T47D (cell line): ENCODE measurements around the gene ZBTB38.

Source experiments
- DNase-seq, 2 experiments: peaks; one replicate each; pipeline versions ENCODE4 v3.0.0 to v3.0.0-alpha.2; 2011 to 2012; ENCODE audit warnings: low read depth in 1 of 2, low spot score in 1 of 2
- JUND ChIP-seq: IDR thresholded peaks from 2 replicates; pipeline ENCODE4 v1.6.1; 2012; ENCODE audit warnings: low read depth
- in situ Hi-C: cut with HindIII; loops from 2 replicates; pipeline ENCODE4 v1.10.0; 2016; ENCODE audit warnings: low sequenced_read_pairs, low pct_unique_long_range_greater_than_20kb

Gene ZBTB38

GRCh38 chr3:141399200-141399599 lies 30.9 kb downstream of the ZBTB38 start:
- in situ Hi-C loops = no loop called here
- no peak for TF ChIP-seq JUND
- DNase-seq = peak in 1 of 2 experiments; percentile 50

DNA sequence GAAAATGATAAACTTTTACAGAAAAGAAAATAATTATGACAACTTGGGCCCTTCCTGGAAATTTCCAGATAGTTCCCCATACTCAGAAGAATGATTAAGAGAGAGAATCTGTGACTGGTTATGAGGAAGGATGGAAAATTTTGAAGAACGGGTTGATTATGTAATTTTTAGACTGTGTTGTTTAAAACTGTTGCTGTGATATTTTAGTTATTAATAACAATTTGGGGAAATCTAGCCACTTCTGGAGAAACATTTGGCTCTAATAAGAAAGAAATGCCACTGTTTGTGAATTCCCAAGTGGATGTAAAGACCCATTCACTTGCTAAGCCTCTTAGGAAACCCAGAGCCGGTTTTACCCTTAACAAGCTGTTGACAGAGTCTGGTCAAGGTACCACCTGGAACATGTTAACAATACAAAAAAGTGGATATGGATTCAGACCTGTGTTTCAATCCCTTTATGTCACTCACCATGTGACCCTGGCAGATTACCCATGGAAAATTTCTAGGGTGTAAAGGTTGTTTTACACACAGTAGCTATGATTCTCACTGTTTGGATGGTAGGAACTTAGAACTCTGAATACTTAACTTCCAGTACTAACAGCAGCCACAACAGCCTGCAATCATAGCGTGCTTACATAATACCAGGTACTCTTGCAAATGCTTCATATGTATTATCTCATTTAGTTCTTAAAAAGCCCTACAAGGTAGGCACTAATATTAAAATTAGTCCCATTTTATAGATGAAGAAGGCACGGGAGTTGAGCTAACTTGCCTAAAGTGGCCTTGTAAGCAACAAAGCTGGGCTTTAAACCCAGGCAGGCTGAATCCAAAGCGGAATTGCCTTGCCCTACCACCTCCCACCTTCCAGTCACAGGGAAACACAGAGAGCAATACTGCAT lies 32.0 kb downstream of the ZBTB38 start:
- in situ Hi-C loops = no loop called here
- no peak for DNase-seq
- TF ChIP-seq JUND = no peak

DNA sequence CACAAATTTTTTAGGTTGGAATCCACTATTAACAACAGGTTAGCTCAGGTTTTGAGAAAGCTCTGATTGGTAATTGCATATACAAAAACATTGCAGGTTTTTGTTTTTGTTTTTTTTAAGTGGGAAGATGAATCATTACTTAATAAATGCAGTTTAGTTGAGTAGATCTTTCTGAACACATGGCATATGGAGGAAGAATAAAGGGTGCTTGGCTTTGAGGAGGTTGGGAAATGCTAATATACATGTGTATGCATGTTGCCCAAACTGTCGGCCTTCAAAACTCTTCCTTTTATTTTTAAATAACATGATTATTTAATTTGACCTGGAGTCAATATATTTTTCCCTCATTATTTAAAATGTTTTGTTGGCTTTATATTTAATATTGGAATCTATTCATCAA lies 32.8 kb downstream of the ZBTB38 start:
- no peak for TF ChIP-seq JUND
- in situ Hi-C loops = no loop called here
- DNase-seq = no peak

DNA sequence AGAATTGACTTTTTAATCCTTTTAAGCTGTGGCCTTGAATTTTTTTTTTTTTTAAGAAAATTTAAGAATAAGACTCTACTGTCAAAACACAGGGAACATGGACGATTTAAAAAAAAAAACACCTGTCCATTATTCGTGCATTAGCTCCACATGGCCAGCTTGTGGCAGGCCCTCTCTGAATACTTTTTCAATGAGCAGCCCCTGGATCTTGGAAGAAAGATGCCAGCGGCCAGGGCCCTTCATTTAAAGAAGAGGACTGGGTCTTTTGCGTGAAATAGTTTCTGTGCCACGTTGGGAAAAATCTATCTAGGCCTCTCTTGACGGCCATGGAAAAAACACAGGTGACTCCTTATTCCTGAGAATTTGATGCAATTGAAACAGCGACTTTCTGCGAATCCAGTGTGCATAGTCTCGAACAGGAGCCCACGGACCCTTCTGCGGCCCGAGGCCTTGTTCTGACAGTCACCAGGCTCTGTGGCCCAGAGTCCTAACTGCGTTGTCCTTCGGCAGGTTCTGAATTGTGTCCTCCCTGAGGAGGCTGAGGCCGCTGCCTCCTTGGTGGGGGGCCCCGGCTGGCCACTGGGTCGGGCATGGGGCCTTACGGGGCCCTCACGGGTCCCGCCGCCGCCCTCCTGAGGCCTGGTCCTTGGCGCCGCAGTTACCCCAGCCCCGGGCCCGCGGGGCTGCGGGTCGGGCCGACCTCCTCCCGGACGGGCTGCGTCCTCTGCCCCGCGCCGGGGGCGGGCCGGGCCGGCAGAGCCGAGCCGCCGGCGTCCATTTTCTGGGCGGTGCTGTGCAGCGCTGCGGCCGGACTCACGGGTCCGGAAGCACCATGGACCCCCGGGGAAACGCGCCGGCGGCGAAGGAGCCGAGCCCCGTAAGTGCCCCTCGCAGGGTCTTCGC lies 33.5 kb downstream of the ZBTB38 start:
- no peak for TF ChIP-seq JUND
- DNase-seq = peak; percentile 55 to 69
- in situ Hi-C loops = no loop called here

DNA sequence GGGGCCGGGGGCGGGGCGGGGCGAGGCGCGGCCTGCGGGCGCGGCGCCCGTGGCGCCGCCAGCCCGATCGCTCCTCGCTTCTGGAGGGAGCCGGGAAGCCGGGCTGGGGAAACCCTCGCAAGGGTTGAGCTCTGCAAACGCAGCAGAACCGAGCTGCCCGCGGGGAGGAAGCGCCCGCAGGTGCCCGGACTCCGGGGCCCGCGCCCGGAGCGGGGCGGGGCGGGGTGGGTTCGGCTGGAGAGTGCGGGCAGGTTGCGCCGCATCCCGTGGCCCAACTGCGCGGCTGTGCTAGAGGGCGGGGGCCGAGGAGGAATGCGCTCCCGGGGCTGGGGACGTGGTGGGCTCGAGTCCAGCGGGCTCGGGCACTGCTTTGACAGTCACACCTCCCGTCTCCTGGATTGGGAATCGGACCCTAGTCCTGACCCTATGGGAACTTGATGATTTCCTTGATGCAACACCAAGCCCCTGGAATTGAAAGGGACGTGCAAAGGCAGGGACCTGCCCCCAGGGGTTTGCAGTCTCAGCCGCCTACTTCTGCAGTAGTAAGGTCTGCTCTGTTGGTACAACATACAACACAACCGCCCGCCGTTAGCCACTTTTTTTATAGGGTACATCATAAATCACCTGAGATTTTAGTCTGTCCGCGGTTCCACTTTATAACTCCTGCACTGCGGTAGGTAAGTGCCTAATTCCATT lies 34.3 kb downstream of the ZBTB38 start:
- no peak for TF ChIP-seq JUND

DNA sequence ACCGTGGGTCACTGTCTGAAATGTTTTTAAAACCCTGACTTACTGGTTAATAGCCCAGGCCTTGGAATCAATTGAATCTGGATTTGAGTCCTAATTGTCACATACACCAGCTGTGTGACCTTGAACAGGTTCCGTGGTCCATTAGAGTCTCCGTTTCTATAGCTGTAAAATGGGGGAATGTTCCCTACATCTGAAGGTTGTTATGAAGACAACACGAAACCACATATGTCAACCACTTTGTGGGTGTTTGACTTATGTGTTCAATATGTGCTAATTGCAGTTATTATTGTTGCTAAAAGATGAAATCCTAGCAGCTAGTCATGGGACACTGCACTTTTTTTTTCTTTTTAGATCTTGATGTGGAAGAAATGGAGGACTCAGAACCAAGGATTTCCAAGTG lies 35.3 kb downstream of the ZBTB38 start:
- in situ Hi-C loops = no loop called here
- no peak for TF ChIP-seq JUND
- no peak for DNase-seq

More for the DNA sequence above, 34.3 kb downstream of the ZBTB38 start:
- DNase-seq = peak; percentile 54 to 58
- in situ Hi-C loops = no loop called here

- in situ Hi-C loops = no loop called here
- no peak for TF ChIP-seq JUND
- no peak for DNase-seq
Observed at GRCh38 chr3:141405025-141405424, 36.7 kb downstream of the ZBTB38 start.

GRCh38 chr3:141405591-141405990 lies 37.3 kb downstream of the ZBTB38 start:
- in situ Hi-C loops = no loop called here
- TF ChIP-seq JUND = no peak
- DNase-seq = no peak

GRCh38 chr3:141406265-141406664 lies 38.0 kb downstream of the ZBTB38 start:
- DNase-seq = no peak
- TF ChIP-seq JUND = no peak
- in situ Hi-C loops = no loop called here

DNA sequence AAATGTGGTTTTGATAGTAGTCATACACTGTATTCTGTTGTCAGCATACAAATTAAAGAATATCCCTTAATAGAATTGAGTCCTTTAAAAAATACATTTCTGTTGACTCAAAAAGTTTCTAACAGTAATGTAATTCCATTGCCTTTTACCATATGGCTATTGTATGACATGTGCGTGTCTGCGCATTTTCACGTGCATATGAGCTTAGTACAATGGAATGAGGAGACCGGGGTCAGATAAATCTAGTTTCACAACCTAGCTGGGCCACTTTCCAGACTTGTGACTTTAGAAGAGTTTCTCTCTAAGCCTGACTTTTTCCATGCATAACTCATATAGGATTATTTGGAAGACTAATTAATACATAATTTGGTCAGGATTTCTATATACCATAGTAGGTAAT lies 38.7 kb downstream of the ZBTB38 start:
- DNase-seq = no peak
- in situ Hi-C loops = no loop called here
- TF ChIP-seq JUND = no peak

DNA sequence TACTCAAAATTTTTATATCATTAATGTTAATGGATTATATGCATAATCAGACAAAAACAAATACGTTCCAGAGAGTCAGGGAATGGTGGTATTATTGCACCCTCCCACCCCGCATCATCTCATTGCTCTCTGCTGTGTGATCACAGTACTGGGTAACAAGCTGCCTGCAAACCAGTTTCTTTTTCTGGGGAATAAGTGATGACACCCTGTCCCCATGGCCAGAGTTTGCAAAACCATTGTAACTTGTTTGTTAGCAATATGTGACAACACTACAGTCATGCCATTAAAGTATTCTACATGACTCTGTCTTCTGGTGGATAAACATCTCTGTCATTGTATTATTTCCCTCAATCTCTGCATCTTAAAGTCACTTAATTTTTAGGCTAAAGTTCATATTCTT lies 39.5 kb downstream of the ZBTB38 start:
- in situ Hi-C loops = no loop called here
- no peak for TF ChIP-seq JUND
- DNase-seq = no peak

DNA sequence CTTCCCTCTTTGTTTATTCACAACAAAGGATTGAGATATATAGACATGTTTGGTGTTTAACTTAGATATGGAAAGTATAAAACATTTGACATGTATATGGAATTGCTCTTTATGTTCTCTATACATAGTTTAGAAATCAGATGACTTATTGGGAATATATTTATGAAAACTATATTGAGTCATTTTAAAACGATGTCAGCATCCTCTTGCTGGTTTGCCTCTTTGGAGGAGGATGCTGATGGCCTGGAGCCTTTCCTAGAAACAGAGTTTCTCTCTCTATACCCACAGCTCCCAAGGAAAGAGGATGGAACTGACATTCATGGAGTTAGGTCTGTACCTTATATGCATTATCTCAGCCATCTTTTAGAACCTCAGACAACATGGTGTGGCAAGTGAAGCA lies 40.3 kb downstream of the ZBTB38 start:
- no peak for TF ChIP-seq JUND
- no peak for DNase-seq
- in situ Hi-C loops = no loop called here
